AG04450 (cell line): ENCODE measurements around the gene IGSF10. TPM values are rescaled to one million over a fixed set of nuclear protein-coding genes. Genes with fewer than 3 reads are reported as not detected.

ENCODE experiments used
- CTCF ChIA-PET: fragments of 300-600, 350-600 bp; formaldehyde crosslinking; extraction: SDS; loops from one replicate; lab custom pipeline; 2022; ENCODE audit warnings: antibody characterized with exemption, inconsistent platforms; lab: Charles Lee
- POLR2A ChIA-PET: fragments of 350-600 bp; formaldehyde crosslinking; extraction: SDS; loops from one replicate; lab custom pipeline; 2021; ENCODE audit warnings: antibody characterized with exemption, inconsistent platforms; lab: Yijun Ruan, JAX
- DNase-seq: peaks from one replicate; pipeline ENCODE4 v3.0.0-alpha.2; 2011; ENCODE audit warnings: low read depth, low spot score
- H3K27ac ChIP-seq: one replicate; pipeline ENCODE4 v1.5.1; 2012; ENCODE audit warnings: low read depth, low read length, control low read depth
- H3K27me3 ChIP-seq: one replicate; pipeline ENCODE4 v1.6.0; 2012; ENCODE audit warnings: low read length; ENCODE audit not compliant: control insufficient read depth, insufficient read depth
- H3K4me3 ChIP-seq: 2 replicates; pipeline ENCODE4 v1.5.1; 2011; ENCODE audit warnings: mild to moderate bottlenecking, low read depth, low read length, control low read depth
- H3K9me3 ChIP-seq: 2 replicates; pipeline ENCODE4 v1.5.1; 2012; ENCODE audit warnings: low read length; ENCODE audit not compliant: control insufficient read depth, insufficient read depth
- polyA plus RNA-seq: library from polyadenylated mRNA; depleted of rRNA; stranded (reverse); fragments of >200 nt; gene quantifications from 2 replicates; pipeline ENCODE4 v1.2.3, GENCODE V29; 2011
- TF ChIP-seq, protein P1 (sequence below): IDR thresholded peaks from 2 replicates; pipeline ENCODE4 v1.5.1; 2011; ENCODE audit warnings: low read depth, low read length, control low read depth, inconsistent platforms

The IGSF10 gene
- polyA plus RNA-seq, 1 experiment, result 0.02 TPM

DNA sequence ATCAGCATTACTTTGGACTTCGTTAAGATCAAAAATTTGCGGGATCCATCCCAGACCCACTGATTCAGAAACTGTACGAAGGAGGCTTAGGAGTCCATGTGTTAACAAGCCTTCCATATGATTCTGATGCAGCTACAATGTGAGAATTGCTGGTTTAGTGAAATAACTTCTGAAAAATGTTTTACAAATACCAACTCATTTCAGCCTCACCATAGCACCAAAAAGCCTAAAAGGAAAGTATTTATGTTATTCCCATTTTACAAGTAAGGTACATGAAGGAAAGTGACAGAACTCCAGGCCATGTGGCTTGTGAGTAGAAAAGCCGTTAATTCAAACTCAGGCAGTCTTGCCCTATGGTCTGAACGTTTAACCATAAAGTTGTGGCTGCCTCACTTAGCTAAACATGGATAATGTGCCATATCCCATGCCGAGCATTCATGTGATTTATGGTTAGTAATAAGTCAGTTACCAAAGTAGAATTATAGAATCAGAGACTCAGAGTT is 1.5 kb upstream of the IGSF10 start:
- H3K27me3 ChIP-seq, result peaks cover 13% of the 10 kb centered on the region
- TF ChIP-seq, protein P1, sequence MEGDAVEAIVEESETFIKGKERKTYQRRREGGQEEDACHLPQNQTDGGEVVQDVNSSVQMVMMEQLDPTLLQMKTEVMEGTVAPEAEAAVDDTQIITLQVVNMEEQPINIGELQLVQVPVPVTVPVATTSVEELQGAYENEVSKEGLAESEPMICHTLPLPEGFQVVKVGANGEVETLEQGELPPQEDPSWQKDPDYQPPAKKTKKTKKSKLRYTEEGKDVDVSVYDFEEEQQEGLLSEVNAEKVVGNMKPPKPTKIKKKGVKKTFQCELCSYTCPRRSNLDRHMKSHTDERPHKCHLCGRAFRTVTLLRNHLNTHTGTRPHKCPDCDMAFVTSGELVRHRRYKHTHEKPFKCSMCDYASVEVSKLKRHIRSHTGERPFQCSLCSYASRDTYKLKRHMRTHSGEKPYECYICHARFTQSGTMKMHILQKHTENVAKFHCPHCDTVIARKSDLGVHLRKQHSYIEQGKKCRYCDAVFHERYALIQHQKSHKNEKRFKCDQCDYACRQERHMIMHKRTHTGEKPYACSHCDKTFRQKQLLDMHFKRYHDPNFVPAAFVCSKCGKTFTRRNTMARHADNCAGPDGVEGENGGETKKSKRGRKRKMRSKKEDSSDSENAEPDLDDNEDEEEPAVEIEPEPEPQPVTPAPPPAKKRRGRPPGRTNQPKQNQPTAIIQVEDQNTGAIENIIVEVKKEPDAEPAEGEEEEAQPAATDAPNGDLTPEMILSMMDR, result no peak
- no peaks in the 10 kb centered on the region for H3K9me3 ChIP-seq
- H3K27ac ChIP-seq, result no peak overlapping the region
- no peak for DNase-seq
- no peak overlapping the region for H3K4me3 ChIP-seq
- CTCF ChIA-PET, result interaction anchor here (1.0 to 1.1 kb wide), 3 partner anchors 13 to 379 kb away, joined by 3 read pairs; no protein-coding TSS in a partner anchor
- POLR2A ChIA-PET, result no interaction called here

DNA sequence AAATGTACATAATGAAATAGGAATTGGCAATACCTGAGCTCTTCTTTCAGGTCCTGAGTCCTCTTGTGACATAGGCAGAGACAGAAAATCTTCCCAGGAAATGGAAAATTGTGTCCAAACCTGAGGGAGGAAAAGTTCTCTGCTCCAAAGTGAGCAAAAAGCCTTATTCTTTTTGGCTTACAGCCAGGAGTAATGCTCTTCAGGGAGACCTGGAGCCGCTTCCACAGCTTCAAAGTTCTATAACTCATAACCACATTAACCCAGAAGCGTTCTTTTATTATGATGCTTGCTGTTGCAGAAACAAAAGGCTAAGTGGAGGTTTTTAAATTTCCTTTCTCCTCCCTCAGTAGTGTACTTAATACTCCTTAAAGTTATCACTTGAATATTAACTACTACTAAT is 633 bp downstream of the IGSF10 start:
- Histone ChIP-seq H3K9me3 (no peaks in the 10 kb centered on the region), H3K4me3 (no peak overlapping the region), H3K27ac (no peak overlapping the region), H3K27me3 (peaks cover 13% of the 10 kb centered on the region)
- no peak for DNase-seq
- ChIA-PET POLR2A (no interaction called here), CTCF (interaction anchor here (0.9 to 1.3 kb wide), 3 partner anchors 8 to 81 kb away, joined by 3 to 19 read pairs (median 6); no protein-coding TSS in a partner anchor)
- TF ChIP-seq, protein P1, result no peak

DNA sequence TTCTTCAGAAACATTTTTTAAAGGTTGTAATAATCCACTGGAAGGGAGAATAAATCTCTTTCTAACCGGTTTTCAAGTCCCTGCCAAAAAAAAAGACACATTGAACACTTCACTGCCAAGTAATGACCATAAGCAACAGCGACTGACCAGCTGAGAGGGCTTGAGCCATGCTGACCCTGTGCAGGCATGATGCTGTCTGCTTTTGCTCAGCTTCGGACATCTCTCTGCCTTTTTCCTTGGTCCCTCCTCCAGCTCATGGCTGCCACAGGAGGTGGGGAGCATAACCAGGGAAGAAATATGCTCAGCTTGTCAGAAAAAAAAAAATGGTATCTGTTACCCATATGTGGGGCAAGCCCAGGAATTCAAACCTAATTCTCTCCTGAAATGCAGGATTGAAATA is 1.5 kb downstream of the IGSF10 start:
- ChIA-PET CTCF (interaction anchor here (0.9 to 1.3 kb wide), 3 partner anchors 9 to 80 kb away, joined by 3 to 19 read pairs (median 6); no protein-coding TSS in a partner anchor), POLR2A (no interaction called here)
- H3K27ac ChIP-seq, result no peak overlapping the region
- H3K4me3 ChIP-seq, result no peak overlapping the region
- TF ChIP-seq, protein P1, result no peak
- no peaks in the 10 kb centered on the region for H3K9me3 ChIP-seq
- DNase-seq, result no peak
- H3K27me3 ChIP-seq, result peaks cover 13% of the 10 kb centered on the region

DNA sequence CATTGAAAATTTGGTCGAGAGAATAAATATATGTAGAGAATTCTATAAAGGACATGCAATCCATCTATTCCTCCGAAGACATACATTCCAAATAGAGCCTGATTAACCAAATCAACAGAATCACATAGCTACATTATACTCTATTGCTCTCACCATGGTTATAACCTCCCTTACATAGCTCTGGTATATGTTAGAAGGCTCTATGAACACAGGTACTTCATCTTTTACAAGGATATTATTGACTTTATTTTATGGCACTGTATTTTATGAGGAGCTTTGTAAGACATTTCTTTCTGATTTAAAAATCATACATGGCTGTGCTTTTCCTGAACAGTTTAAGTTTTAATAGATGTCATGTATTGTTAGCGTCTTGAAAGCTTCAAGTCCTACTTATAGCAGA is 4.8 kb downstream of the IGSF10 start:
- Histone ChIP-seq H3K9me3 (no peaks in the 10 kb centered on the region), H3K27me3 (peaks cover 9% of the 10 kb centered on the region), H3K4me3 (no peak overlapping the region), H3K27ac (no peak overlapping the region)
- CTCF ChIA-PET, result interaction anchor here (0.6 to 3.0 kb wide), 2 partner anchors 12 to 15 kb away, joined by 3 to 16 read pairs; no protein-coding TSS in a partner anchor
- TF ChIP-seq, protein P1, result no peak
- POLR2A ChIA-PET, result no interaction called here
- no peak for DNase-seq

DNA sequence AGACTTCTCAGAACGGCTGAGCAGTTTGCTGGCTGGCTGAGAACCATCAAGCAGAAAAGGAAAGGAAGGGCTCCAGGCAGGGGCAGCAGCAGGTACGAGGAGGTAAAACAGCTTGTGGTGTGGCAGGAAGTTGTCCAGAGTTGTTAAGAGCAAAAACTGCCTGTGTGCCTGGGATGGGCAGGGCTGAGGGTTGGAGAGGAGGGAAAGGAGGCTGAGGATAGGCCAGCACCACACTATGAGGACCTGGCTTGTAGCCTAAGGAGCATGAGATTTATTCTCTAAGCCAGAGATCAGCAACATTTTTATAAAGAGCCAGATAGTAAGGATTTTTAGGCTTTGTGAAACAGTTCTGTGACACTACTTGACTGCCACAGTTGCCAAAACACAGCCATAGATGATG is 8.0 kb downstream of the IGSF10 start:
- Histone ChIP-seq H3K4me3 (no peak overlapping the region), H3K27ac (no peak overlapping the region), H3K9me3 (no peaks in the 10 kb centered on the region), H3K27me3 (no peaks in the 10 kb centered on the region)
- DNase-seq, result no peak
- TF ChIP-seq, protein P1, result no peak
- ChIA-PET POLR2A (no interaction called here), CTCF (interaction anchor here (1.0 kb wide), 2 partner anchors 13 to 16 kb away, joined by 3 to 4 read pairs; no protein-coding TSS in a partner anchor)
